ENCODE measurements around the gene GLDN.

GLDN gene

DNA sequence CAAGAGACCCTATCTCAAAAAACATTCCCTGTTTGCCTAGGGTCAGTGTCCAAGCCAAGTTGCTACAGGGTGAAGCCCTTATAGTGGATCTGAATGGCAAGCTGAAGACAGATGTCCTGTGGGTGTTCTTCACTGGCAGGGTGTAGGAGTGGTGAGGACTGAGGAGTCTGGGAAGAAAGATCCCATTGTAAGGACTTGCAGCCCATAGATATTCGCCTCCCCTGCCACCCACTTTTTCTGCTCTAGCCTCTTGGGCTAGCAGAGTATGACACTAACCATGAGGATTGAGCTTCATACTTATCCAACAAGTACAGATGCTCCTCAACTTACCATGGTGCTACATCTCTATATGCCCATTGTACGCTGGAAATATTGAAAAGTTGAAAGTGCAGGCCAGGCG is 16.3 kb upstream of the GLDN start:
- no peak overlapping the region for H3K27ac ChIP-seq (ENCODE audit: extremely low read depth, low read depth, low read length)
- H3K4me1 ChIP-seq (ENCODE audit: control insufficient read depth, insufficient read depth, low read length) = no peaks in the 10 kb centered on the region
- POLR2A ChIA-PET = no interaction called here
- CTCF ChIA-PET = no interaction called here
- H3K4me3 ChIP-seq (ENCODE audit: low read depth, low read length) = no peak overlapping the region
- TF ChIP-seq ZNF488 (tag by site-specific recombination; IDR thresholded peaks at IDR 0.05) (no peak), ZNF558 (tag by site-specific recombination; IDR thresholded peaks at IDR 0.05) (no peak), GFI1B (tag by site-specific recombination; IDR thresholded peaks at IDR 0.05) (no peak), ZBTB21 (tag by site-specific recombination; IDR thresholded peaks at IDR 0.05) (no peak), ZNF10 (tag by site-specific recombination; IDR thresholded peaks at IDR 0.05) (no peak), ZNF600 (tag by site-specific recombination; IDR thresholded peaks at IDR 0.05) (no peak), ZFHX2 (tag by site-specific recombination; conservative IDR thresholded peaks at IDR 0.05) (peak; percentile 69), ZNF311 (tag by site-specific recombination; IDR thresholded peaks at IDR 0.05; ENCODE audit: borderline replicate concordance) (no peak), ZNF692 (tag by site-specific recombination; IDR thresholded peaks at IDR 0.05) (no peak), ZNF501 (tag by site-specific recombination; IDR thresholded peaks at IDR 0.05) (no peak), ZNF114 (tag by site-specific recombination; IDR thresholded peaks at IDR 0.05) (no peak), EGR2 (tag by site-specific recombination; IDR thresholded peaks at IDR 0.05; ENCODE audit: low read depth) (peak; percentile 84), TRIM28 (IDR thresholded peaks at IDR 0.05; ENCODE audit: borderline replicate concordance, low read length) (no peak), ZNF221 (tag by site-specific recombination; IDR thresholded peaks at IDR 0.05; ENCODE audit: borderline replicate concordance) (no peak)
- TF ChIP-seq, protein P1, sequence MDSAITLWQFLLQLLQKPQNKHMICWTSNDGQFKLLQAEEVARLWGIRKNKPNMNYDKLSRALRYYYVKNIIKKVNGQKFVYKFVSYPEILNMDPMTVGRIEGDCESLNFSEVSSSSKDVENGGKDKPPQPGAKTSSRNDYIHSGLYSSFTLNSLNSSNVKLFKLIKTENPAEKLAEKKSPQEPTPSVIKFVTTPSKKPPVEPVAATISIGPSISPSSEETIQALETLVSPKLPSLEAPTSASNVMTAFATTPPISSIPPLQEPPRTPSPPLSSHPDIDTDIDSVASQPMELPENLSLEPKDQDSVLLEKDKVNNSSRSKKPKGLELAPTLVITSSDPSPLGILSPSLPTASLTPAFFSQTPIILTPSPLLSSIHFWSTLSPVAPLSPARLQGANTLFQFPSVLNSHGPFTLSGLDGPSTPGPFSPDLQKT (IDR thresholded peaks at IDR 0.05; ENCODE audit: borderline replicate concordance, low read depth, low read length) = no peak
- H3K9me3 ChIP-seq (ENCODE audit: control insufficient read depth, insufficient read depth, low read depth, low read length) = no peaks in the 10 kb centered on the region
- no peaks in the 10 kb centered on the region for H3K36me3 ChIP-seq (ENCODE audit: control insufficient read depth in 2 of 2, insufficient read depth in 1 of 2, low read length in 2 of 2)

GRCh38 chr15:51327081-51327480 is 14.4 kb upstream of the GLDN start:
- no peaks in the 10 kb centered on the region for H3K4me1 ChIP-seq (ENCODE audit: control insufficient read depth, insufficient read depth, low read length)
- TF ChIP-seq ZNF560 (tag by site-specific recombination; IDR thresholded peaks at IDR 0.05; ENCODE audit: borderline replicate concordance) (no peak), ZNF239 (tag by site-specific recombination; IDR thresholded peaks at IDR 0.05) (no peak), ZNF19 (tag by site-specific recombination; IDR thresholded peaks at IDR 0.05; ENCODE audit: low read depth) (no peak), ZNF311 (tag by site-specific recombination; IDR thresholded peaks at IDR 0.05; ENCODE audit: borderline replicate concordance) (no peak), ZSCAN16 (tag by site-specific recombination; IDR thresholded peaks at IDR 0.05) (no peak), ZNF214 (tag by site-specific recombination; IDR thresholded peaks at IDR 0.05; ENCODE audit: borderline replicate concordance) (no peak), HOXD13 (CRISPR knock-in tag; IDR thresholded peaks at IDR 0.05; ENCODE audit: borderline replicate concordance) (no peak), ZNF391 (tag by site-specific recombination; IDR thresholded peaks at IDR 0.05; ENCODE audit: borderline replicate concordance, low read depth) (no peak), ZNF169 (tag by site-specific recombination; IDR thresholded peaks at IDR 0.05) (no peak), GLIS1 (tag by site-specific recombination; IDR thresholded peaks at IDR 0.05) (no peak), EGR2 (tag by site-specific recombination; IDR thresholded peaks at IDR 0.05; ENCODE audit: low read depth) (no peak), ZFP41 (tag by site-specific recombination; IDR thresholded peaks at IDR 0.05; ENCODE audit: borderline replicate concordance) (no peak)
- H3K36me3 ChIP-seq (ENCODE audit: control insufficient read depth in 2 of 2, insufficient read depth in 1 of 2, low read length in 2 of 2) = no peaks in the 10 kb centered on the region
- CTCF ChIA-PET = no interaction called here
- H3K4me3 ChIP-seq (ENCODE audit: low read depth, low read length) = no peak overlapping the region
- POLR2A ChIA-PET = no interaction called here
- H3K9me3 ChIP-seq (ENCODE audit: control insufficient read depth, insufficient read depth, low read depth, low read length) = no peaks in the 10 kb centered on the region
- H3K27ac ChIP-seq (ENCODE audit: extremely low read depth, low read depth, low read length) = no peak overlapping the region
